Endothelial cell of umbilical vein (primary cell): Measurements from ENCODE around the gene SMAD2. TPM values are rescaled to one million over a fixed set of nuclear protein-coding genes. Genes with fewer than 3 reads are reported as not detected.

ENCODE experiments used
- BruUV-seq: library from RNA; stranded (reverse); fragments of 400-500 nt; replicated peaks from 2 replicates; lab custom pipeline; 2021; lab: Mats Ljungman, UMichigan
- CTCF ChIA-PET: fragments of 300-600, 350-600 bp; sonication (Branson Sonifier 250); formaldehyde crosslinking; loops from one replicate; lab custom pipeline; 2021; ENCODE audit warnings: antibody characterized with exemption, inconsistent platforms; lab: Charles Lee
- POLR2A ChIA-PET: fragments of 300-600, 350-600 bp; sonication (Branson Sonifier 250); formaldehyde crosslinking; loops from one replicate; lab custom pipeline; 2021; ENCODE audit warnings: antibody characterized with exemption, inconsistent platforms; lab: Charles Lee
- DNase-seq: peaks from one replicate; pipeline ENCODE4 v3.0.0-alpha.2; 2011; ENCODE audit warnings: low read depth, low spot score
- FAIRE-seq: peaks from 2 replicates; lab custom pipeline; 2011; peaks lifted over from hg19 to GRCh38; lab: Jason Lieb, UNC
- H2AFZ ChIP-seq: 2 replicates; pipeline ENCODE4 v1.6.0; 2012; ENCODE audit warnings: low read depth, low read length, control low read depth, inconsistent platforms
- H3K27ac ChIP-seq: 2 replicates; pipeline ENCODE4 v1.5.1; 2011; ENCODE audit warnings: low read depth, mild to moderate bottlenecking, control low read depth, low read length, moderate library complexity; ENCODE audit not compliant: insufficient read depth
- H3K27me3 ChIP-seq, 2 experiments: 2 replicates each; pipeline versions ENCODE4 v1.6.0 to v1.6.1; 2011; ENCODE audit warnings: low read length in 2 of 2, mixed read lengths in 1 of 2; ENCODE audit not compliant: control insufficient read depth in 2 of 2, insufficient read depth in 2 of 2
- H3K36me3 ChIP-seq, 2 experiments: 2 replicates in 1 of 2; 3 replicates in 1 of 2; pipeline ENCODE4 v1.5.1; 2011; ENCODE audit warnings: low read length in 2 of 2, mild to moderate bottlenecking in 1 of 2, moderate library complexity in 1 of 2; ENCODE audit not compliant: control insufficient read depth in 2 of 2, insufficient read depth in 2 of 2; ENCODE audit errors: extremely low read depth in 1 of 2
- H3K4me1 ChIP-seq: 3 replicates; pipeline ENCODE4 v1.5.1; 2011; ENCODE audit warnings: mild to moderate bottlenecking, low read length; ENCODE audit not compliant: control insufficient read depth, insufficient read depth; ENCODE audit errors: extremely low read depth
- H3K4me2 ChIP-seq: 2 replicates; pipeline ENCODE4 v1.6.1; 2011; ENCODE audit warnings: low read length, control low read depth, mixed read lengths; ENCODE audit not compliant: insufficient read depth
- H3K4me3 ChIP-seq, 3 experiments: fragments of 200-600 bp in 1 of 3; sonication (generic), shearing (Covaris generic) in 1 of 3; replicated peaks in 1 of 3; 2 replicates each; pipeline ENCODE4 v1.5.1; 2011 to 2016; ENCODE audit warnings: control low read depth in 3 of 3, low read length in 3 of 3, mild to moderate bottlenecking in 2 of 3, inconsistent platforms in 1 of 3, low read depth in 1 of 3, moderate library complexity in 1 of 3; ENCODE audit not compliant: insufficient read depth in 1 of 3
- H3K79me2 ChIP-seq: 2 replicates; pipeline ENCODE4 v1.6.0; 2012; ENCODE audit warnings: low read length, inconsistent platforms; ENCODE audit not compliant: control insufficient read depth, insufficient read depth
- H3K9ac ChIP-seq: replicated peaks from 2 replicates; pipeline ENCODE3; 2011; ENCODE audit warnings: low read length, control low read depth; ENCODE audit not compliant: insufficient read depth; ENCODE audit errors: extremely low read depth
- H3K9me1 ChIP-seq: replicated peaks from 3 replicates; pipeline ENCODE4 v1.6.0; 2011; ENCODE audit warnings: mild to moderate bottlenecking, low read length; ENCODE audit not compliant: control insufficient read depth, insufficient read depth; ENCODE audit errors: extremely low read depth
- H3K9me3 ChIP-seq: replicated peaks from 2 replicates; pipeline ENCODE4 v1.5.1; 2012; ENCODE audit warnings: low read length, inconsistent platforms; ENCODE audit not compliant: control insufficient read depth, insufficient read depth
- H4K20me1 ChIP-seq: replicated peaks from 2 replicates; pipeline ENCODE3; 2011; ENCODE audit warnings: mild to moderate bottlenecking, low read length; ENCODE audit not compliant: control insufficient read depth, insufficient read depth; ENCODE audit errors: extremely low read depth
- CTCF ChIP-seq, 2 donors: IDR thresholded peaks; 1 replicate in 1 of 2; 2 replicates in 1 of 2; pipeline ENCODE4 v1.5.1; 2011; ENCODE audit warnings: low read length in 2 of 2, mild to moderate bottlenecking in 2 of 2, moderate library complexity in 2 of 2, control low read depth in 1 of 2, inconsistent platforms in 1 of 2, low read depth in 1 of 2; ENCODE audit not compliant: insufficient read depth in 1 of 2; ENCODE audit errors: extremely low read depth in 1 of 2
- EZH2 ChIP-seq: IDR thresholded peaks from 2 replicates; pipeline ENCODE4 v1.6.1; 2012; ENCODE audit warnings: borderline replicate concordance, low read depth, mild to moderate bottlenecking, moderate library complexity, low read length, inconsistent platforms; ENCODE audit not compliant: severe bottlenecking
- FOS ChIP-seq: IDR thresholded peaks from 2 replicates; pipeline ENCODE4 v1.6.1; 2011; ENCODE audit warnings: mild to moderate bottlenecking, low read length, moderate library complexity, borderline replicate concordance; ENCODE audit not compliant: insufficient read depth
- GATA2 ChIP-seq: IDR thresholded peaks from 2 replicates; pipeline ENCODE4 v1.7.0; 2011; ENCODE audit warnings: low read depth, mild to moderate bottlenecking, moderate library complexity, mixed read lengths, low read length; ENCODE audit not compliant: insufficient read length, insufficient read depth
- JUN ChIP-seq: IDR thresholded peaks from 2 replicates; pipeline ENCODE4 v1.6.1; 2011; ENCODE audit warnings: borderline replicate concordance, low read depth; ENCODE audit not compliant: insufficient read length, insufficient read depth
- MAX ChIP-seq: IDR thresholded peaks from 2 replicates; pipeline ENCODE4 v1.6.1; 2011; ENCODE audit not compliant: insufficient read depth, insufficient read length
- MYC ChIP-seq: IDR thresholded peaks from one replicate; pipeline ENCODE4 v1.6.1; 2011; ENCODE audit warnings: mild to moderate bottlenecking, low read depth, low read length
- POLR2A ChIP-seq: IDR thresholded peaks from 2 replicates; pipeline ENCODE4 v1.6.1; 2012; ENCODE audit warnings: low read depth, mild to moderate bottlenecking, control low read depth, low read length
- POLR2AphosphoS5 ChIP-seq: IDR thresholded peaks from 2 replicates; pipeline ENCODE4 v1.6.1; 2012; ENCODE audit warnings: low read depth, mild to moderate bottlenecking, control low read depth, low read length, moderate library complexity; ENCODE audit not compliant: insufficient read depth
- dilution Hi-C: fragments of 300-500 bp; cut with MboI; formaldehyde crosslinking; loops from one replicate; pipeline ENCODE4 v1.15.0; 2019; ENCODE audit warnings: low sequenced_read_pairs; ENCODE audit not compliant: extremely low pct_ligation_motif_present
- intact Hi-C: fragments of 100-400 bp; cut with micrococcal nuclease; formaldehyde crosslinking; loops from one replicate; pipeline ENCODE4 v1.10.0; 2022
- polyA plus RNA-seq, 4 experiments: library from polyadenylated mRNA; depleted of rRNA in 3 of 4; stranded (reverse) in 3 of 4; unstranded in 1 of 4; fragments of >200 nt; gene quantifications; 2 replicates each; pipeline versions ENCODE4 v1.2.1 to v1.2.3, GENCODE V29; 2011 to 2012; ENCODE audit warnings: missing spikeins in 1 of 4
- total RNA-seq: library from RNA; stranded (reverse); gene quantifications from 2 replicates; pipeline ENCODE4 v1.2.3, GENCODE V29; 2021

Gene SMAD2
- total and polyA plus RNA-seq, 2 donors (not counting 3 experiments of a cell fraction or from before 2014, with no cell fraction given): 40.3 to 123 TPM

GRCh38 chr18:47932603-47933002 is 2.1 kb upstream of the SMAD2 start:
- ChIA-PET POLR2A (no interaction called here), CTCF (no interaction called here)
- BruUV-seq: no TSS peak
- Histone ChIP-seq H3K27ac (no peak overlapping the region), H3K4me1 (peaks cover 18% of the 10 kb centered on the region), H3K9me3 (no peaks in the 10 kb centered on the region), H3K9ac (no peak overlapping the region), H3K36me3 (no peaks in the 10 kb centered on the region), H3K4me2 (no peak overlapping the region), H3K27me3 (peaks cover 18 to 23% of the 10 kb centered on the region in 2 experiments), H4K20me1 (peaks cover 3% of the 10 kb centered on the region), H3K4me3 (no peak overlapping the region), H2AFZ (no peak overlapping the region), H3K79me2 (peaks cover 26% of the 10 kb centered on the region), H3K9me1 (no peaks in the 10 kb centered on the region)
- intact Hi-C loops: loop anchor here (10.0 kb wide), 1 partner anchor 612 kb away; no protein-coding TSS in a partner anchor
- FAIRE-seq (no peak), DNase-seq (no peak)
- dilution Hi-C loops: no loop called here
- no peak for TF ChIP-seq POLR2A
- no peak for TF ChIP-seq JUN
- TF ChIP-seq POLR2AphosphoS5: no peak
- no peak for TF ChIP-seq FOS
- TF ChIP-seq GATA2: no peak
- TF ChIP-seq CTCF (IDR thresholded peaks at IDR 0.05; ENCODE audit: extremely low read depth in 1 of 2, insufficient read depth in 1 of 2, low read depth in 1 of 2, low read length in 2 of 2): no peak
- TF ChIP-seq MAX: no peak
- TF ChIP-seq MYC: no peak
- no peak for TF ChIP-seq EZH2
